Stimulated activated CD8-positive, alpha-beta memory T cell treated with anti-CD3 and anti-CD28 coated beads, Interleukin-15, amount 100 ng/mL, for 24 hours (primary cell): Measurements from ENCODE around the gene MYMX.
"Not testable (repeated sequence)": the region's sequence is repeated elsewhere in the genome, so short reads cannot be mapped to it uniquely, and the experiment has no call there.

Experiments
- DNase-seq: peaks from one replicate; pipeline ENCODE4 v3.0.0-alpha.2; 2020; ENCODE audit warnings: low read depth

MYMX gene

DNA sequence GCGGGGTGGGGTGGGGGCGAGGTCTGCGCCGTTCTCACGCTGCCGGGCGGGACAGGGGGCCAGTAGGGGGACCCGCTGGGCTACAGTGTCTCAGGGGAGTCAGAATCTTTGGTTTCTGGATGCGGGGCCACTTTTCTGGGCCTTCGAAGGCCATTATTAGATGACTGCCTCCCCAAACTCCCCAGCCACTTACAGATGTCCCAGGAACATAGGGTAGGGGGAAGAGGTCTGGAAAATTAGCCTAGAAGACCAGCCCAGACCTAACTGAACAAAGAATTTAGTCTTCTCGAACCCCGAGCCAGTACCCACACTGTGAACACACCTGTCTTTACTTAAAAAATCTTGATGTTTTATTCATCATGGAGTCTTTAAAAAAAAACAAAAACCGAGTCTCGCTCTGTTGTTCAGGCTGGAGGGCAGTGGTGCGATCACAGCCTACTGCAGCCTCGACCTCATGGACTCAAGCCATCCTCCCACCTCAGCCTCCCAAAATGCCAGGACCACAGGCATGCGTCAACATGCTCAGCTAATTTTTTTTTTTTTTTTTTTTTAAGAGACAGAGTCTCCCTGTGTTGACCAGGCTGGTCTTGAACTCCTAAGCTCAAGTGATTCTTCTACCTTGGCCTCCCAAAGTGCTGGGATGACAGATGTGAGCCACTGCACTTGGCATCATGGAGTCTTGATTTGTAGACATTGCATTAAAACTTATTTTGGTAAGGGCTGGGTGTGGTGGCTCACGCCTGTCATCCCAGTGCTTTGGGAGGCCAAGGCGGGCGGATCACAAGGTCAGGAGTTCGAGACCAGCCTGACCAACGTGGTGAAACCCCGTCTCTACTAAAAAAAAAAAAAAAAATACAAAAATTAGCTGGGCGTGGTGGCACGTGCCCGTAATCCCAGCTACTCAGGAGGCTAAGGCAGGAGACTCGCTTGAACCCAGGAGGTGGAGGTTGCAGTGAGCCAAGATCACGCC lies 3.4 kb downstream of the MYMX start:
- DNase-seq: no peak

DNA sequence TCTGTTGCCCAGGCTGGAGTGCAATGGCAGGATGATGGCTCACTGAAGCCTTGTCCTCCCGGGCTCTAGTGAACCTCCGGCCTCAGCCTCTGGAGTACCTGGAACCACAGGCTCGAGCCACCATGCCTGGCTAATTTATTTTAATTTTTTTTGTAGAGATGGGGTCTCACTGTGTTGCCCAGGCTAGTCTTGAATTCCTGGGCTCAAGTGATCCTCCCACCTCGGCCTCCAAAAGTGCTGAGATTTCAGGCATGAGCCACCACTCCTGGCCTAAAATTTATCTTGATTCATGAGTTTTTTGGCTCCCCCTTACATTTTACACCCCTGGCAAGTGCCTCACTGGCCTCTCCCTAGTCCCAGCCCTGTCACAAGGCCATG lies 4.2 kb downstream of the MYMX start:
- DNase-seq: no peak

DNA sequence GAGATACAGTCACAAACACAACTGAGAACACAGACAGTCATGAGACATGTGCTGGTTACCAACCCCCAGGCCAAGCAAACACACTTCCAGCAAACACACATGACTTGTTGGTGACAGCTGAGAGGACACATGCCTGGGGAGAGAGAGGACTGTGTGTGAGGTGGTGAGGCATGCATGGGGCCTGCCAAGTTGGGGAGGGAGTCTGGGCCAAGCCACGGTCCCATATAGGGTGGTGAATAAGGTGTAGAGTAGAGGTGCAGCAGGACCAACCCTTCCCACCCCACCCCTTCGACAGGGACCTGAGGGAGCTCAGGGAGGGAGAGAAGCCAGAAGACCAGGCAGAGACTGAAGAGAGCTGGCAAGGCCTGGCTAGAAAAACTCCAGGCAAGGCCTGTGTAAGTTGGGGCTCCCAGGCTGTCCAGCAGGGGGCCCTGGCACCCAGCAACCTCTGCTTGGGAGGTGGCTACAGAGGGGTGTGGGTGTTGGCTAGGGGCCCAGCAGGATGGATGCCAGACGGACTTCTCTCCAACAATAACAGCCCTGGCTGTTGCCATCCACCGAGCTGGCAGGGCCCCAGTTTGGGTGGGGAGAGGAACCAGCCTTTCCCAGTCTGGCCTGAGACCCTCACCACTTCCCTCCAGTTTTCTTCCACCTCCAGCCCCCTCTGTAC lies 4.7 kb downstream of the MYMX start:
- DNase-seq: no peak

DNA sequence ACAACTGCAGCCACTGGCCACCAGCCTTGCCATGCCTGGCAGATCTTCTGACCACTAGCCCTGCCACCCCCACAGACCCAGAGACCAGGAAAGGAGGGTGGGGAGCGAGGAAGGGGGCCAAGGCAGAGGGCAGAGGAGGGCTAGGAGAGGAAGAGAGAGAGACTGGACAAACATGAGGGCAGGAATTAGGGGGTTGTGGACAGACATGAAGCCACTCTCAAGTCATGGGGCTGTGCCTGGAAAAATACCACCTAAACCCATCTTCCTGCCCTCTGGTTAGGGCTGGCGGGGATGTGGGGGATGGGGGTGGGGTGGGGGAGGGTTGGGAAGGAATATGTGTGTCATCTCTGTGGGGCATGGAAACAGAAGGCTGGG lies 5.2 kb downstream of the MYMX start:
- DNase-seq: no peak

DNA sequence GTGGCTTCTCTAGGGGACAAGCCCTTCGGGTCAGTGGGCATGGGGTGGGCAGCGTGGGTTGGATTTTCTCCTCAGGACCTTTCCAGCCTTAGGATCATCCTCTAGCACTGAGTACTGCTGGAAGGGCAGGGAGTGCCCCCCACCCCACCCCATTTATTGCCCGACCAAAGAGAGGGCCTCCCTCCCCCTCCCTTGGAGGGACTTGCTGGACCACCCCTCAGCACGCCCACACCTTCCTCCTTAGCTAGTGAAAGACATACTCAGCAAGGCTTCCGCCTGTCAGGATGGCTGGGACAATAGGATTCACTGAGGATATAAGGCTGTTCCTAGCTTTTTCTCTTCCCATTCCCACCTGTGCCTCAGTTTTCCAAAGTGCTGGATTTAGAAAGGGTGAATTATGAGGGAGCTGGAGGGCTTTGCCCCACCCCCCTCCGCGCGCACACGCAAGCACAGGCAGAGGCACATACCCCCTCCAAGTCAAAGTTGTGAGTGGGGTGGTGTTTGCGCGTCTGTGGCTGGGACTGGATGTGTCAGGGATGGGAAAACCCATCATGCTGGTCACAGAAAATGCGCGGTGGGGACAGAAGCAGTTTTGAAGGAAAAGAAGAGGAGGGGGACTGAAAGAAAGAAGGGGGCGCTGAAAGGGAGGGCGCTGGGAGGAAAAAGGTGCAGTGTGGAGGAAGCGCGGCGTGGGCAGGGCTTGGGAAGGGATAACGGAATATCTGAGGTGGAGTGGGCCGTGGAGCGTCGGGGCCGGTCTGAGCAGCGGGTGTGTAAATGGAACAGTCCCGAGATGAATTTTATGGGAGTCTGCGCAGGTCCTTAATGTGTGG lies 6.0 kb downstream of the MYMX start:
- no peak for DNase-seq

DNA sequence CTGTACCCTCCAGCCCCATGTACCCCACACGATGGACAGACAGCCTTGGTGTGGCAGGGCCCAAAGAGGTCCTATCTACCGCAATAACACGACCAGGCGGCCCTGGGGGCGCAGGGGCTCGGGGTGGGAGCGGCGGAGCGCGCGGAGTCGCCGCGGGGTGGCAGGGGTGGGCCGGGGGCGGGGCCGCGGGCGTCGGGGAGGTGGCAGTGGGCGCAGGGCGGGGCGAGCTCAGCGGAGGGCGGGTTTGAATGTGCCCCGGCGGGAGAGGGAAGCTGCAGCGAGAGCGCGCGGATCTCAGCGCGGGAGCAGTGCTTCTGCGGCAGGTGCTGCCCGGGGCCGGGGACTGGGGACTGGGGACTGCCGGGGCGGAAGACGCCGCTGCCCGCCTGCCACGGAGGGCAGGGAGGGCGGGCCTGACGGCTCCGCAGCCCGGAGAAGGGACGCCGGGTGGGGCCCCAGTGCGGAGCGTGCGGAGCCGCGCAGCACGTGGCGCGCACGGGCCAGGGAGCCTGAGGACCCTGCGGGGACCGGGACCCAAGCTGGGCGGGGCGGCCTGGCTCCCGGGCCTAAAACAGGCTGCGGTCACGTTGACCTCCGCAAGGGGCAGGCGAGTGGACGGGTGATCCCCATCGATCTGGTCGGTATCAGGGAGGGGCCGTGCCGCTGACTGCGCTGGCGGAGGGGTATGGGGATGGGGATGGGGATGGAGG lies 6.7 kb downstream of the MYMX start, which contains the start of gene SLC29A1:
TSS of gene SLC29A1 (plus strand) at position 277 of the 710 bp plus-strand sequence. CDS start 3,719 bp downstream, outside the sequence.
- peak; percentile 67 for DNase-seq

DNA sequence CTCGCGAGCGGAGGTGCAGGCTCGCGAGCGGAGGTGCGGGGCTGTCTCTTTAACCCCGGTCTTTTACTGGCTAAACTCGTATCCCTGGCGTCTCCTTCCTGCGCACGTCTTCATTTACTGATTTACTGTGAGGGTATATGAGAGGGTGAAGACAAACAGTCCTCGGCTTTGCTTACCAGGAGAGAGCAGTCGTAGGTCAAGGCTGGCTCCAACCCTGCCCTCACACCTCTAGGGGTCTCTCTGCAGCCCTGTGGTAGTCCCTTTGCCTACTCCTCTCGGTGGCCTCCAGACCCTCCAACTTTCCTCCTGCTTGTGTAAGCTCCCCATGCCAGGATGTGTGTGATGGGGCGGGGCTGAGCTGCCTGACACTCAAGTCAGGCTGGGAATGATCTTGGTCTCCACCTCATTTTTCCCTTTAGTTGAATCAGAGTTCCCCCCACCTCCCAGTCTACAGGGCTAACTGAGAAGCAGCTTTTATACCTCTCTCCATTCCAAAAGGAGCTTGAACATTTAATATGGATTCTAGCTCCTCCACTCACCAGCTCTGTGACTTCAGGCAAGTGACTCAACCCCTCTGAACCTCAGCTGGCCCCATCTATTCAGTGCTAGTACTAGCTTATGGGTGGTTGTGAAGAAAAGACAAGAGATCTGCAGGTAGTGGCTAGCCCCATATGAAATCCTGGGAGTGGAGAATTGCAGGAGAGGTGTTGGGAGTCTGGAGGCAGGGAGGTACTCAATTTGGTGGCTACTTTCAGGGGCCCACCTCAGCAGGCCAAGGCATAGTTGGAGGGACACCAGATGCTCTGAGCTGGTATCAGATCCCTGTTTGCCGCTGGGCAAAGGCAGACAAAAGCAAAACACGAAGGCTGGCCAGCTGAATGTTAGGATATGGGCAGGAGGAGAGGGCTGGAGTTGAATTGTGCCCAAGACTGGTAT lies 7.6 kb downstream of the MYMX start:
- no peak for DNase-seq

DNA sequence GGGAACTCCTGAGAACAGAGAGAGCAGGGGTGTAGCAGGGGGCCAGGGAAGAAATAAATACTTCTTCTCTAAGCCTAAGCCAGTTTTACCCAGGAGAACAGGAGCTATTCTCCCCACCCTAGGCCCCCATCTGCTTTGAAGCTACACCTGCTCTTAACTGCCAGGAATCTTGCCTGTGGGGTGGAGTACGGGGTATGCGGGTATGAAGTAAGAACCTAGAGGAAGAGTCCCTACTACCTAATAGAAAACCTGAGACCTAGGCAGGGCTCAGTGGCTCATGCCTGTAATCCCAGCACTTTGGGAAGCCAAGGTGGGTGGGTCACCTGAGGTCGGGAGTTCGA lies 8.2 kb downstream of the MYMX start:
- DNase-seq: no peak

DNA sequence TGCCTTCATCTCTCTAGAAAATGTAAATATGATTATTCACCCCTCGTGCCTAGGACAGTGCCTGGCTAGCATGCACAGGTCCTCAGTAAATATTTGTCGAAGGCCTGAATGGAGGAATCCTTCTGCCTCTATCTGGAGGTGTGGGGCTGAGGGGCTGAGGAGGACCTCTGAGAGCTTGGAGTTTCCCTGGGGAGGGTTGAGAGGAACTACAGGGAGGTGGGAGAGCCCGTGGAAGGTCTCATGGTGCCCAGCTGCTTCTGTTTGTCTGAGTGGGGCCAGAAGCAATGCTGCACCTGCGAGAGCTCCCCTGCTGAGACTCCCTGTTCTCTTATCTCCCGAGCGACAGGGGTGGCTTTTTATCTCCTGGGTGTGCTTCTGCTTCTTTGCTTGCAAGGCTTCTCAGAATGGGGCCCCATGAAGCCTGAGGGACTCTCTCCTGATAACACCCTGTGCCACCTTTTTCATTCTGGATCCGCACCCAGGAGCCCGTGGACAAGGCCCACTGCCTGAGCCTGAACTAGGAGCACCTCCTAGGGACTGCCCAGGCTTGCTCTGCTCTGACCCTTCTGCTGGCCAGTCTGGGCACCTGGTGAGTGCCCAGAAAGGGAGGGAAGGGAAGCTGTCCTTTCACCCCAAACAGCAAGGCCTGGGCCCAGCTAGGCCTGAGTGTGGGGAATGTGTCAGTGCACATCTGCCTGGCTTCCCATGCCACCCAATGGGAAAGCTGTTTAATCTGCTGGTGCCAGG lies 9.0 kb downstream of the MYMX start:
- no peak for DNase-seq

DNA sequence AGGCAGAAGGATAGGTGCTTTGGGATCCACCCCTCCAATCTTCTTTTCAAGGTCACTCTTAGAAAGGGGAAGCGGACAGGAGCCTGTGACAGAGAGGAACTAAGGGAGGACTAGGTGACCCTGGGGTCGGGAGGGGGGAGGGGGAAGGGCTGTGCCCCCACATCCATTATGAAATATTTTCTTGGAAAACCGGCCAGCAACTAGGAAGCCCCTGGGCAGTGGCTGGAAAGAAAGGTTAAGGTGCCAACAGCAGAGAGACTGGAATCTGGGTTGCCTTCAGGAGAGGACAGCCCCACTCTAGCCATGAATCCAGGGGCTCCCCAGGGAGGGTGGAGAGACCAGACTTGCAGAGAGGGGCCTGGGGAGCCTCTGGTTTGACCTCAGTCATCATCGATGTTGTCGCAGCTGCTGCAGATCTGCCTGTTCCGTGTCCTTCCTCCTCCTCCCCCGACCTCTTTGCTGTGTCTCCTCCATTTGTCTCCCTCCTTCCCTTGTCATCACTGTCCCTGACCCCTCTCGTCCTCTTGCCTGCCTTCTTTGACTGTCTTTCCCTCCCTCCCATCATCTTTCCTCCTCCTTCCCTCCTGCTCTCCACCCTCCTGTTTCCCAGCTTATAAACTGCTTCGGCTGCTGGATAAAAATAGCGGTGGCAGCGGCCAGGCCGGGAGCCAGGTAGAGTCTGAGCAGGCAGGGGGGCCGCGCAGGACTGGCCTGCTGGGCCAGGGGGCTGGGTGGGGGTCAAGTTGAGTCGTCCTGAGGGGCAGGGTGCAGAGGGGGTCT lies 9.8 kb downstream of the MYMX start:
- no peak for DNase-seq

DNA sequence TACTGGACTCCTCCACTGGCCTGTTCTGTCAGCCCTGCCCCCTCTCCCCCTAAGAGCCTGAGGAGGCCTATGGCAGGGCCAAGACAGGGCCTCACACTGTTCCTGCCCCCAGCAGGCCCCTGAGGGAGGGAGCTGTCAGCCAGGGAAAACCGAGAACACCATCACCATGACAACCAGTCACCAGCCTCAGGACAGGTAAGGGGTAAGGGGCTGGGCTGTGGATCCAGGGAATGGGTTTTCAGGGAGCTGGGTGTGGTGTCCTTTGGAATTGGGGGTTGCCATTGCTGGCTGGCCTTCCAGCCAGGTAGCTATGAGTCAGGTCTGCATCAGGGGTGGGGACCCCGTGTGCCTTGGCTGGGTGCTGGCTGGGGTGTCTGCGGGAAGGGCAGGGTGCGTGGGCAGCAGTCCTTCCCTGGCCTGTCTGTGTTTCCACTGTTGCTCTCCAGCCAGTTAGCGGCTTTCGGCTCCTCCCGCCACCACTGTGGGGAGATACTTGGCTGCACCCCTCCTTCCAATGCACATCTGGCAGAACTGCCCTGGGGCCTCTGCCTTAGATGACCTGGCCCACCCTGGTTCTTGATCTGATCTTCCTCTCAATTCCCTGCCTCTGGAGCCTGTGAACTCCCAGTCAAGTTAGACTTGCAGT lies 10.5 kb downstream of the MYMX start:
- DNase-seq: no peak

DNA sequence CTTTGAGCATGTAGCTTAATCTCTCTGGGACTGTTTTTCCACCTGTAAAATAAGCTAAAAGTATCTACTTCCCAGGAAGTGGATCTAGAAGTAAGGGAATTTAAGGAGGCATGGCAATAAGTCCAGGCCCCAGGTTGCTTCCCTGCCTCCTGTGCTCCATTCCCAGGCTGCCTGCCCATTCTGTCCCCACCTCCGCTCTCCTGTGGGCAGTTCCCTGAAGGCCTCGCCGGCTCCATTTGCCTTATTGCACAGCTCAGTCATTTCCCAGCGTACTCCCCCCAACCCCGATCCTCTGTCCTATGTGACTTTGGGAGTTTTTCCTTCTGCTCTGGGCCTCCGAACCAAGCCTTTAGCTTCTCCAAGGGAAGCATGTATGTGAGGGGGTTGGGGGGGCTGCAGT lies 11.3 kb downstream of the MYMX start:
- DNase-seq: no peak

DNA sequence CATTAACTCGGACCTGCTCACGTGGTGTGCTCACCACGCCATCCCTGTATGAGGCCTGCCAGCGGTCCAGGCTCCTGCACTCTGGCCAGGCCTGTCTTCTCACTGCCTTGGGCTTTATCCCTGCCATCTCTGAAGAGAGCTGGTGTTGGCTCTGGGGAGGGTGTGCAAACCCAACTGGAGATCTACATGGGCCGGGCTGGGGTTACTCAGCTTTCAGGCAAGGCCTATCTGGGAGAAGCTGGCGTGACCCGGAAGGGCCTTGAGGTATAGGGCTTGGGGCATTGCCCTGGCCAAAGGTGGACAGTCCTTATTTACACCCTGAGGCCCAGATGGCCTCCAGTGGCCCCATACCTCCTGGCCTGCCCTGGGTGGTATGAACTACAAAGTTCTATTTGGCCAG lies 11.7 kb downstream of the MYMX start:
- DNase-seq: no peak

DNA sequence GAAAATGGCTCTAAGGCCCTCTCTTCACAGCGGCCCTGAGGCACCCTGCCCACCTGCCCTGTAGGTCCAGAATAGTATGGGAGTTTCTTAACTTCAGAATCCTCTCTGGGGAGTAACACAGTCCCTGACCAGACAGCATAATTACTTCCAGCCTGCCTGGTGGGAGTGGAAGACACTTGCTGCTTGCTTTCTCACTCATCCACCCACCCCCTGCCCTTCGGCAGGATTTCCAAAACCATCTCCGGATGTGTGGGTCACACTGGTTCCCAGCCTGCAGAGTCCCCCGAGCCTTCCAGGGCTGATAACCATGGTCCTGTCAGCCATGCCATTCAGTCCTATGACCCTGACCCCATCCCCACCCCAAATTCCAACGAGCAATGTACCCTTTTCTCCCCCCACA lies 12.1 kb downstream of the MYMX start:
- DNase-seq: no peak

DNA sequence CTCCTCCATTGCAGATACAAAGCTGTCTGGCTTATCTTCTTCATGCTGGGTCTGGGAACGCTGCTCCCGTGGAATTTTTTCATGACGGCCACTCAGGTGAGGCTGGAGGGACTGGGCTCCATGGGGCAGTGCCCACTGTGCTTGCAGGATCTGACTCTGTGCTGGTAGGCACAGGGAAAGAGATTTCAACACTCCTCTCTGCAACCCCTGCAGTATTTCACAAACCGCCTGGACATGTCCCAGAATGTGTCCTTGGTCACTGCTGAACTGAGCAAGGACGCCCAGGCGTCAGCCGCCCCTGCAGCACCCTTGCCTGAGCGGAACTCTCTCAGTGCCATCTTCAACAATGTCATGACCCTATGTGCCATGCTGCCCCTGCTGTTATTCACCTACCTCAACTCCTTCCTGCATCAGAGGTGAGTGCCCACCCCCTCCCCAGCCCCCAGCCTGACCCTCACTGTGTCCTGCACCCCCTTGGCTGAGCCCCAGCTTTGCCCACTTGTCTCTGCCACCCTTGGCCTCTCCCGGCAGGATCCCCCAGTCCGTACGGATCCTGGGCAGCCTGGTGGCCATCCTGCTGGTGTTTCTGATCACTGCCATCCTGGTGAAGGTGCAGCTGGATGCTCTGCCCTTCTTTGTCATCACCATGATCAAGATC lies 12.8 kb downstream of the MYMX start:
- no peak for DNase-seq

DNA sequence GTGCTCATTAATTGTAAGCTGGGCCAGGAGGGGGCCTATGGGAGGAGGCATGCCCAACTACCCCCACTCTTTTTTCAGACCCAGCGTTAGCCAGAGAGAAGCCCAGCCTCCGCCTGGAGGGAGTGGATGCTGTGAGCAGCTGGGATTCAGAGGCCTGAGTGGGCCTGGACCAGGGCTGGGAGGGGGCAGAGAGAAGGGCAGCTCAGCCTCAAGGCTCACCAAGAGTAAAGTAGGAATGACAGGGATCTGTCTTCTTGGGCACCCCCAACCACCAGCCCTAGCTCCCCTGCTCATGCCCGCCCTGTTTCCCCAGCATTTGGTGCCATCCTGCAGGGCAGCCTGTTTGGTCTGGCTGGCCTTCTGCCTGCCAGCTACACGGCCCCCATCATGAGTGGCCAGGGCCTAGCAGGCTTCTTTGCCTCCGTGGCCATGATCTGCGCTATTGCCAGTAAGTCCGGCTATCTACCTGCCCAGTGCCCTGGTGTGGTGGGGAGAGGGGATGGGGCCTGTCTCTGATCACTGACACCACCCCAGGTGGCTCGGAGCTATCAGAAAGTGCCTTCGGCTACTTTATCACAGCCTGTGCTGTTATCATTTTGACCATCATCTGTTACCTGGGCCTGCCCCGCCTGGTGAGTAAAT lies 13.4 kb downstream of the MYMX start:
- no peak for DNase-seq

DNA sequence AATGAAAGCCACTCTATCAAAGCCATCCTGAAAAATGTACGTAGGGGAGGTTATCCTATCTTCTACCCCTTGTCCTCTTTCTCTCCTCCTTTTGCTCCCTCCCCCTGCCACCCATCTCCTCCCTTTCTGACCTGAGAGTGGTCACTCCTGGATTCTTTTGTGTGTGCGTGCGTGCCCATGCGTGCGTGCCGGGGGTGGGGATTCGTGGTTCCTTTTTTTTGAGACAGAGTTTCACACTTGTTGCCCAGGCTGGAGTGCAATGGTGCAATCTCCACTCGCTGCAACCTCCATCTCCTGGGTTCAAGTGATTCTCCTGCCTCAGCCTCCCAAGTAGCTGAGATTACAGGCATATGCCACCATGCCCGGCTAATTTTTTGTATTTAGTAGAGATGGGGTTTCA lies 14.7 kb downstream of the MYMX start:
- not testable (repeated sequence) for DNase-seq
